ENCODE results near the gene PALMD.

- TF ChIP-seq CTCF (IDR thresholded peaks at IDR 0.05) (no peak), EZH2phosphoT487 (IDR thresholded peaks at IDR 0.05) (no peak)
These were observed 27.4 kb downstream of the PALMD start for GRCh38 chr1:99673315-99673714.

Data from neural progenitor cell (in vitro differentiated cells).